Ascending aorta (tissue), 2 donors: ENCODE results near the gene SAPCD1. TPM values are rescaled to one million over a fixed set of nuclear protein-coding genes. Genes with fewer than 3 reads are reported as not detected.

Experiments
- DNase-seq, 2 donors: peaks; one replicate each; pipeline ENCODE4 v3.0.0-alpha.2; 2019; ENCODE audit warnings: low spot score in 2 of 2
- H3K27ac ChIP-seq, 2 donors: fragments of 200-600 bp; sonication (generic); one replicate each; pipeline ENCODE4 v1.5.1; 2016 to 2017; ENCODE audit warnings: mild to moderate bottlenecking in 1 of 2
- H3K27me3 ChIP-seq: fragments of 200-600 bp; sonication (generic); one replicate; pipeline ENCODE4 v1.5.1; 2017
- H3K36me3 ChIP-seq, 2 donors: fragments of 200-600 bp; sonication (generic); one replicate each; pipeline ENCODE4 v1.5.1; 2016
- H3K4me1 ChIP-seq, 2 donors: fragments of 200-600 bp; sonication (generic); one replicate each; pipeline ENCODE4 v1.5.1; 2016 to 2017; ENCODE audit warnings: mild to moderate bottlenecking in 1 of 2
- H3K4me3 ChIP-seq, 2 donors: fragments of 200-600 bp; sonication (generic); one replicate each; pipeline ENCODE4 v1.5.1; 2016 to 2017; ENCODE audit warnings: mild to moderate bottlenecking in 1 of 2
- H3K9me3 ChIP-seq, 2 donors: fragments of 200-600 bp; sonication (generic); one replicate each; pipeline ENCODE4 v1.5.1; 2016
- CTCF ChIP-seq, 3 experiments: fragments of 200-600 bp in 2 of 3; fragments of 450-650 bp in 1 of 3; sonication (generic) in 2 of 3; IDR thresholded peaks; one replicate each; pipeline ENCODE4 v1.5.1; 2016 to 2019; ENCODE audit warnings: antibody characterized with exemption in 3 of 3, mild to moderate bottlenecking in 1 of 3, moderate library complexity in 1 of 3
- intact Hi-C: fragments of 100-400 bp; cut with DNase I; formaldehyde crosslinking; loops from one replicate; pipeline ENCODE4 v1.15.1; 2023
- total RNA-seq: library from RNA; depleted of rRNA; stranded (reverse); fragments of >200 nt; gene quantifications from one replicate; pipeline ENCODE4 v1.1.0, GENCODE V29; 2016

The SAPCD1 gene
- total RNA-seq, 1 donor from 2014 or later = not detected

DNA sequence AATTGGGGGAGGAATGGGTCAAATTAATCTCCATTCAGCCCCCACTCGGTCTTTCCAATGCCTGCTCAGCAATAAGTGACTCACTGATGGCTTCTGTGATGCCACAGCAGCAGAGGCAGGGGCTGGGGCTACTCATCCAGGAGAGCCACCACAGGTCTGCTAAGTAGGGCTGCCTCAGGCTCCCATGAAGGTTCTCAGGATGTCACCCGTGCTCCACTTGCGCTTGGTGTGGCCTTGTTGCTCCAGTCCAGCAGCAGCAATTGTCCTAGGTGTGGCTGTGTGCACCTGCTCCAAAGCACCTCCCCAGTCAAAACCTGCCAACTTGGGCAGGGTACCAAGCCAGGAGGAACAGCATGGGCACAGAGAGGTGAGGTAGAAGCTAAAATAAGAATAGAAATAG, 40.3 kb upstream of the SAPCD1 start:
- H3K27me3 ChIP-seq = no peaks in the 10 kb centered on the region
- H3K27ac ChIP-seq = no peak overlapping the region
- no peak for DNase-seq
- intact Hi-C loops = no loop called here
- no peaks in the 10 kb centered on the region for H3K4me1 ChIP-seq
- H3K9me3 ChIP-seq = no peaks in the 10 kb centered on the region
- no peak overlapping the region for H3K4me3 ChIP-seq
- TF ChIP-seq CTCF (IDR thresholded peaks at IDR 0.05) = no peak
- H3K36me3 ChIP-seq = peaks cover 16 to 19% of the 10 kb centered on the region in 2 donors

GRCh38 chr6:31723245-31723979, 39.0 kb upstream of the SAPCD1 start, which contains the start of gene MPIG6B:
Gene MPIG6B, plus strand, starts transcription at chr6:31723373. Its CDS starts 11 bp downstream, at chr6:31723384.
- TF ChIP-seq CTCF (IDR thresholded peaks at IDR 0.05) = no peak
- Histone ChIP-seq H3K27me3 (no peaks in the 10 kb centered on the region), H3K4me3 (no peak within 1 kb of the TSS), H3K9me3 (no peaks in the 10 kb centered on the region), H3K27ac (no peak within 1 kb of the TSS), H3K36me3 (peaks cover 22 to 25% of the 10 kb centered on the region in 2 donors), H3K4me1 (peaks cover 5 to 12% of the 10 kb centered on the region in 2 donors)
- intact Hi-C loops = no loop called here
- no peak for DNase-seq

DNA sequence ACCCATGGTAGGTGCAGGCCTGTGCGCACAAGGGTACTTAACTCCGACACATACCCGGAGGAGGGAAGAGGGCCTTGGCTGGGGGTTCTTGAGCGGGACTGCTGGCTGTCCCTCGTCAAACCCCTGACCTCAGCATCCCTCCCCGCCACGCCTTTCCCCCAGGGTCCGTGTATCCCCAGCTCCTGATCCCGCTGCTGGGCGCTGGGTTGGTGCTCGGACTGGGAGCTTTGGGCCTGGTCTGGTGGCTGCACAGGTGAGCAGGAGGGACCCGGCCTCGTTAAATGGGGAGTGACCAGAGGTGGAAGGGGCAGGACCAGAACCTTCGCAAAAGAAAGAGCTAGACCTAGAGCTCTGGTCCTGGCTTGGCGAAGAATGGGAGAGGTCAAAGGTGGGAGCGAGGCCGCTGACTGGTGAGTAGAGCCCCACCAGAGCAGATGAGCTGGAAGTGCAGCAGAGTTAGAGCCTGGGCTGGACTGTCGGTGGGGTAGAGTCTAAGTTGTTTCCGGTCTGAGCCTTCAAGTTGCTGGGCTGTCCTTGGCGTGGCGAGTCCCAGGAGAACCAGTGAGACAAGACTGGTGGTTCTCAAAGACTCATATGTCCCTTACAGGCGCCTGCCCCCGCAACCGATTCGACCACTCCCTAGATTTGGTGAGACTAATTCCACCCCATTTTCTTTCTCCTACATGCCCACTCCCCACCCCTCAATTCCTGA, 38.3 kb upstream of the SAPCD1 start:
- H3K4me3 ChIP-seq = no peak overlapping the region
- H3K4me1 ChIP-seq = peaks cover 8 to 15% of the 10 kb centered on the region in 2 donors
- no peak overlapping the region for H3K27ac ChIP-seq
- no peaks in the 10 kb centered on the region for H3K27me3 ChIP-seq
- peaks cover 22 to 25% of the 10 kb centered on the region in 2 donors for H3K36me3 ChIP-seq
- no peaks in the 10 kb centered on the region for H3K9me3 ChIP-seq
- TF ChIP-seq CTCF (IDR thresholded peaks at IDR 0.05) = no peak
- intact Hi-C loops = no loop called here
- DNase-seq = no peak

DNA sequence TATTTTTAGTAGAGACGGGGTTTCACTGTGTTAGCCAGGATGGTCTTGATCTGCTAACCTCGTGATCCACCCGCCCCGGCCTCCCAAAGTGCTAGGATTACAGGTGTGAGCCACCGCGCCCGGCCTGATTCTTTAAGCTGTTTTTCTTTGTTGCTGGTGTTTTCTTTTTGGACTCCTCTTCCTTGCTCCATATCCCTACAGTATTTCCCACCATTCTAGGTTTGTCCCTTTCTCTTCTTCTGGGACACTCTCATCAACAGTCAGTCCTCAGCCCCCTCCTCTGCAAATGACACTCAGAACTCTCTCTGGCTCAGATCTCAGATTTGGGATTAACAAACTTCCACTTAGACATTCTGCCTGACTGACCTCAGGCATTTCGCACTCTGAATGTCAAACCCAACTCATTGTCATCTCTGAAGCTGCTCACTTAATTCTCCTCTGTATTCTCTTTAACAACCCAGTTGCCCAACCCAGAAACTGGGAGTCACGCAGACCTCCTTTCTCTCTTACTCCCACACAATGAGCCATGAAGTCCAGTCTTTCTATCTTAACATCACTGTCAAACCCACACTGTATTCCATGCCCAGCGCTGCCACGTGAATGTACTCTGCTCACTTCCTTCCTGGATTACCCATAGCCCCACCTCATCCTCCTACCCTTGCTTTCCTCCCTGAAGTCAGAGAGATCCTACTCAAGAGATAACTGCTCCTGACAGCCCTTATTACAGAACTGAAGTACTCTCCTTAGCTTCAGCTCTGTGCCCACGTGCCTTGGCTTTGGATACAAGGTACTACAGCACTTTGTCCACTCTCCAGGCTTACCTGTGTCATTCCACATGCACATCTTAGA, 36.7 kb upstream of the SAPCD1 start:
- H3K4me3 ChIP-seq = no peak overlapping the region
- peaks cover 10 to 18% of the 10 kb centered on the region in 2 donors for H3K4me1 ChIP-seq
- intact Hi-C loops = no loop called here
- H3K27me3 ChIP-seq = no peaks in the 10 kb centered on the region
- TF ChIP-seq CTCF (IDR thresholded peaks at IDR 0.05) = no peak
- no peak overlapping the region for H3K27ac ChIP-seq
- DNase-seq = no peak
- peaks cover 23 to 28% of the 10 kb centered on the region in 2 donors for H3K36me3 ChIP-seq
- no peaks in the 10 kb centered on the region for H3K9me3 ChIP-seq

DNA sequence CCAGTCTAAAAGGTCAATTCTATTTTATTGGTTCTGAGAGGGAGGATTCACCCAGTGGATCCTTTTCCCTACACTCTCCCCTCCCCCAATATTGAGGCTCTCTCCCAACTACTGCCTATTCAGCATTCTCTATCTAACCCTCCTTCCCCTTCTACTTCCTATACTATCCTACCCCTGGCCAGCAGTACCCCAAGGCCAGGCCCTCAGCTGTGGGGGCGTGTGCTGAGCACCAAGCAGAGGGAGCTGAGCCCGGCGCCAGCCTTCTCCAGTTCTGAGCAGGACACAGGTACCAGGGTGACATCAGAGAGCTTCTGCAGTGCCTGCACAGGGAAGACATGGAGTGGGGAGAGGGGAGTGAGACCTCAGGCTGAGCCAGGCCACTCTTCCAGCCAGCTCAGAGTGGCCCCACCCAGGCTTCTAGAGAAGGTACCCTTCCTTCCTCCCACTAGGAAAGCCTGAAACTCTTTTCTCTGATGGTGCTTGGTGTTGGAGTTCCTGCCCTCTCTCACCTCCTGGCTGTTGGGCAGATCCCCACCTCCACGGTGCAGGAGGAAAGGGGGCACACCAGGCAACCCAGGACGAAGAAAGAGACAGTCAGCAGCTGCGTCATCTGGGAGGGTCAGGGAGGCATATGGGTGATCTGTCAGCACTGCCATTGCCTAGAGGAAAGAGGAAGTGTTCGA, 35.3 kb upstream of the SAPCD1 start:
- DNase-seq = no peak
- H3K9me3 ChIP-seq = no peaks in the 10 kb centered on the region
- peak overlapping the region; percentile 66 to 95 for H3K27ac ChIP-seq
- peaks cover 12 to 19% of the 10 kb centered on the region in 2 donors for H3K4me1 ChIP-seq
- peak overlapping the region in 1 of 2 donors; percentile 96 for H3K4me3 ChIP-seq
- peaks cover 38% of the 10 kb centered on the region in 2 donors for H3K36me3 ChIP-seq
- no peak for TF ChIP-seq CTCF (IDR thresholded peaks at IDR 0.05)
- H3K27me3 ChIP-seq = no peaks in the 10 kb centered on the region
- intact Hi-C loops = no loop called here
